Body of pancreas (tissue), 4 donors: ENCODE measurements around the gene SCAPER.

Experiments used
- POLR2A ChIP-seq, 3 donors: fragments of 450-650 bp; IDR thresholded peaks; one replicate each; pipeline ENCODE4 v1.6.1; 2016; ENCODE audit warnings: antibody characterized with exemption in 3 of 3, mild to moderate bottlenecking in 2 of 3
- TF ChIP-seq, protein P1 (sequence below), 7 experiments: fragments of 450-650 bp in 4 of 7; fragments of 200-600 bp in 3 of 7; sonication (generic) in 3 of 7; IDR thresholded peaks; one replicate each; pipeline ENCODE4 v1.5.1; 2016 to 2019; ENCODE audit warnings: antibody characterized with exemption in 7 of 7

DNA sequence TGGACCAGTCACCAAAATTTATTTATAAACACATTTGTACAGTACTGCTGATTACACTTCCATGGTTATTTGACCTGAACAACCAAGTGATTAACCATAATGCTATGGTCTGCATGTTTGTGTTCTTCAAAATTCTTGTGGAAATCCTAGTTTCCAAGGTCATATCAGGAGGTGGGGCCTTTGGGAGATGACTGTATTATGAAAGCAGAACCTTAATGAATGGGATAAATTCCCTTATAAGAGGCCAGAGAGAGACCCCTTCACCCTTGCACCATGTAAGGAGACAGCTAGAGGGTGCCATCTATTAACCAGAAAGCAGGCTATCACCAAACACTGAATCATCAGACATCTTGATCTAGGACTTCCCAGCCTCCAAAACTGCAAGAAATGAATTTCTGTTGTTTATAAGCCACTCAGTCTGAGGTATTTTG, 1.9 kb downstream of the SCAPER start:
- no peak for TF ChIP-seq POLR2A (IDR thresholded peaks at IDR 0.05)
- TF ChIP-seq, protein P1, sequence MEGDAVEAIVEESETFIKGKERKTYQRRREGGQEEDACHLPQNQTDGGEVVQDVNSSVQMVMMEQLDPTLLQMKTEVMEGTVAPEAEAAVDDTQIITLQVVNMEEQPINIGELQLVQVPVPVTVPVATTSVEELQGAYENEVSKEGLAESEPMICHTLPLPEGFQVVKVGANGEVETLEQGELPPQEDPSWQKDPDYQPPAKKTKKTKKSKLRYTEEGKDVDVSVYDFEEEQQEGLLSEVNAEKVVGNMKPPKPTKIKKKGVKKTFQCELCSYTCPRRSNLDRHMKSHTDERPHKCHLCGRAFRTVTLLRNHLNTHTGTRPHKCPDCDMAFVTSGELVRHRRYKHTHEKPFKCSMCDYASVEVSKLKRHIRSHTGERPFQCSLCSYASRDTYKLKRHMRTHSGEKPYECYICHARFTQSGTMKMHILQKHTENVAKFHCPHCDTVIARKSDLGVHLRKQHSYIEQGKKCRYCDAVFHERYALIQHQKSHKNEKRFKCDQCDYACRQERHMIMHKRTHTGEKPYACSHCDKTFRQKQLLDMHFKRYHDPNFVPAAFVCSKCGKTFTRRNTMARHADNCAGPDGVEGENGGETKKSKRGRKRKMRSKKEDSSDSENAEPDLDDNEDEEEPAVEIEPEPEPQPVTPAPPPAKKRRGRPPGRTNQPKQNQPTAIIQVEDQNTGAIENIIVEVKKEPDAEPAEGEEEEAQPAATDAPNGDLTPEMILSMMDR (IDR thresholded peaks at IDR 0.05), result peak in 1 of 7 experiments; percentile 8
